Esophagus squamous epithelium (tissue), 4 donors: ENCODE results near the gene RXFP1.

Experiments
- POLR2A ChIP-seq, 4 donors: fragments of 450-650 bp; IDR thresholded peaks; one replicate each; pipeline ENCODE4 v1.6.1; 2017; ENCODE audit warnings: antibody characterized with exemption in 4 of 4, mild to moderate bottlenecking in 4 of 4, moderate library complexity in 3 of 4
- TF ChIP-seq, protein P1 (sequence below), 6 experiments: fragments of 450-650 bp in 4 of 6; fragments of 200-600 bp in 2 of 6; sonication (generic) in 2 of 6; IDR thresholded peaks; one replicate each; pipeline ENCODE4 v1.5.1; 2016 to 2019; ENCODE audit warnings: antibody characterized with exemption in 6 of 6, mild to moderate bottlenecking in 4 of 6, moderate library complexity in 4 of 6

DNA sequence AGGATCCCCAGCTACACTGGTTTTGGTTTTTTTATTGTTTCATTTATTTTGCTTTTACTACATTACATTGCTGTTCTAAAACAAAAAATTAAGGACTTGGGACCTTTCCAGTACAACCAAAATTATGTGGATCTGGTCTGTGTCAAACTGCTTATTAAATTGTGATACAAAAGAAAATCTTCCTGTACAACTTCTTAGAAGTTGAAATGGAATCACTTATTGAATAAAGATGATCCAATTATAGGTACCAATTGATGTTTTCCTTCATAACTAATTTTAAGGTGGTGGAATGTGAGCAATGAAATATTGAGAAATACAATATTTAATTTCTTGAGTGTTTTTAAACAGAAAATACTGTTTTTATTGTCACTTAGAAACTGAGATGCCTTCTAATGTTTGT, 82.7 kb downstream of the RXFP1 start:
- TF ChIP-seq, protein P1, sequence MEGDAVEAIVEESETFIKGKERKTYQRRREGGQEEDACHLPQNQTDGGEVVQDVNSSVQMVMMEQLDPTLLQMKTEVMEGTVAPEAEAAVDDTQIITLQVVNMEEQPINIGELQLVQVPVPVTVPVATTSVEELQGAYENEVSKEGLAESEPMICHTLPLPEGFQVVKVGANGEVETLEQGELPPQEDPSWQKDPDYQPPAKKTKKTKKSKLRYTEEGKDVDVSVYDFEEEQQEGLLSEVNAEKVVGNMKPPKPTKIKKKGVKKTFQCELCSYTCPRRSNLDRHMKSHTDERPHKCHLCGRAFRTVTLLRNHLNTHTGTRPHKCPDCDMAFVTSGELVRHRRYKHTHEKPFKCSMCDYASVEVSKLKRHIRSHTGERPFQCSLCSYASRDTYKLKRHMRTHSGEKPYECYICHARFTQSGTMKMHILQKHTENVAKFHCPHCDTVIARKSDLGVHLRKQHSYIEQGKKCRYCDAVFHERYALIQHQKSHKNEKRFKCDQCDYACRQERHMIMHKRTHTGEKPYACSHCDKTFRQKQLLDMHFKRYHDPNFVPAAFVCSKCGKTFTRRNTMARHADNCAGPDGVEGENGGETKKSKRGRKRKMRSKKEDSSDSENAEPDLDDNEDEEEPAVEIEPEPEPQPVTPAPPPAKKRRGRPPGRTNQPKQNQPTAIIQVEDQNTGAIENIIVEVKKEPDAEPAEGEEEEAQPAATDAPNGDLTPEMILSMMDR (IDR thresholded peaks at IDR 0.05): no peak
- no peak for TF ChIP-seq POLR2A (IDR thresholded peaks at IDR 0.05)
